ENCODE results near the gene GLRX.

The GLRX gene

GRCh38 chr5:95823738-95824609 lies 1.4 kb upstream of the GLRX start:
- H3K4me1 ChIP-seq (ENCODE audit: control insufficient read depth in 1 of 2, insufficient read depth in 1 of 2, low read depth in 1 of 2, low read length in 1 of 2): peaks cover 90 to 93% of the 10 kb centered on the region in 2 experiments
- H3K27me3 ChIP-seq: no peaks in the 10 kb centered on the region
- peak overlapping the region; percentile 90 to 96 for H3K4me3 ChIP-seq (ENCODE audit: low read depth in 1 of 2, low read length in 1 of 2)
- no peaks in the 10 kb centered on the region for H3K36me3 ChIP-seq
- TF ChIP-seq CTCF (IDR thresholded peaks at IDR 0.05): no peak
- peak overlapping the region; percentile 98 for H3K27ac ChIP-seq
- no peaks in the 10 kb centered on the region for H3K9me3 ChIP-seq

- Histone ChIP-seq H3K36me3 (no peaks in the 10 kb centered on the region), H3K4me3 (ENCODE audit: low read depth in 1 of 2, low read length in 1 of 2) (peak overlapping the region; percentile 90 to 96), H3K27me3 (no peaks in the 10 kb centered on the region), H3K27ac (peak overlapping the region; percentile 98), H3K9me3 (no peaks in the 10 kb centered on the region), H3K4me1 (ENCODE audit: control insufficient read depth in 1 of 2, insufficient read depth in 1 of 2, low read depth in 1 of 2, low read length in 1 of 2) (peaks cover 90 to 93% of the 10 kb centered on the region in 2 experiments)
- TF ChIP-seq CTCF (IDR thresholded peaks at IDR 0.05): no peak
Observed at GRCh38 chr5:95823218-95823737, 752 bp upstream of the GLRX start.

GRCh38 chr5:95822043-95822541 lies 434 bp downstream of the GLRX start:
- Histone ChIP-seq H3K9me3 (no peaks in the 10 kb centered on the region), H3K36me3 (peaks cover 5% of the 10 kb centered on the region), H3K27me3 (no peaks in the 10 kb centered on the region), H3K4me3 (ENCODE audit: low read depth in 1 of 2, low read length in 1 of 2) (peak overlapping the region; percentile 90 to 96), H3K27ac (peak overlapping the region; percentile 98), H3K4me1 (ENCODE audit: control insufficient read depth in 1 of 2, insufficient read depth in 1 of 2, low read depth in 1 of 2, low read length in 1 of 2) (peaks cover 90 to 93% of the 10 kb centered on the region in 2 experiments)
- no peak for TF ChIP-seq CTCF (IDR thresholded peaks at IDR 0.05)

- Histone ChIP-seq H3K9me3 (no peaks in the 10 kb centered on the region), H3K27ac (peak overlapping the region; percentile 98)
Observed at GRCh38 chr5:95821110-95822021, 1.2 kb downstream of the GLRX start.

More at GRCh38 chr5:95821110-95822021, 1.2 kb downstream of the GLRX start:
- Histone ChIP-seq H3K4me3 (ENCODE audit: low read depth in 1 of 2, low read length in 1 of 2) (peak overlapping the region; percentile 90 to 96), H3K36me3 (peaks cover 12% of the 10 kb centered on the region), H3K4me1 (ENCODE audit: control insufficient read depth in 1 of 2, insufficient read depth in 1 of 2, low read depth in 1 of 2, low read length in 1 of 2) (peaks cover 90 to 93% of the 10 kb centered on the region in 2 experiments), H3K27me3 (no peaks in the 10 kb centered on the region)
- no peak for TF ChIP-seq CTCF (IDR thresholded peaks at IDR 0.05)
